IMR-90 (cell line): ENCODE measurements around the gene TCFL5. TPM values are rescaled to one million over a fixed set of nuclear protein-coding genes. Genes with fewer than 3 reads are reported as not detected.
A peak's percentile ranks its signal among the peaks of the same experiment; 100 is the strongest.

Source experiments
- ATAC-seq: fragments of 200-7000 bp; cut with Tn5 transposase; 2 replicates; pipeline ENCODE4 v1.9.1; 2020; ENCODE audit warnings: low read depth, mild to moderate bottlenecking, moderate library complexity
- BruUV-seq: library from RNA; stranded (reverse); fragments of 400-500 nt; replicated peaks from 2 replicates; lab custom pipeline; 2021; lab: Mats Ljungman, UMichigan
- CTCF ChIA-PET: fragments of 300-600 bp; formaldehyde crosslinking; extraction: SDS; loops from one replicate; lab custom pipeline; 2021; ENCODE audit warnings: antibody characterized with exemption; lab: Yijun Ruan, JAX
- POLR2A ChIA-PET: fragments of 300-600 bp; sonication (Branson Sonifier 250); formaldehyde crosslinking; loops from one replicate; lab custom pipeline; 2022; ENCODE audit warnings: antibody characterized with exemption; ENCODE audit not compliant: unreplicated experiment; lab: Charles Lee
- DNase-seq: peaks from one replicate; pipeline ENCODE4 v3.0.0; 2013
- H2AFZ ChIP-seq: replicated peaks from 2 replicates; pipeline ENCODE3; 2013; ENCODE audit warnings: low read length, mild to moderate bottlenecking; ENCODE audit not compliant: poor library complexity
- H2AK5ac ChIP-seq: 2 replicates; pipeline ENCODE4 v1.6.1; 2013; ENCODE audit warnings: low read depth, low read length, inconsistent platforms
- H2AK9ac ChIP-seq: replicated peaks from 2 replicates; pipeline ENCODE3; 2013; ENCODE audit warnings: mild to moderate bottlenecking, low read depth, low read length, moderate library complexity; ENCODE audit not compliant: poor library complexity
- H2BK120ac ChIP-seq: 2 replicates; pipeline ENCODE4 v1.6.1; 2013; ENCODE audit warnings: low read depth, low read length, inconsistent platforms
- H2BK15ac ChIP-seq: 3 replicates; pipeline ENCODE4 v1.6.1; 2013; ENCODE audit warnings: low read depth, low read length, inconsistent platforms
- H2BK20ac ChIP-seq: 2 replicates; pipeline ENCODE4 v1.6.1; 2013; ENCODE audit warnings: low read depth, mild to moderate bottlenecking, inconsistent platforms, low read length, moderate library complexity
- H2BK5ac ChIP-seq: 2 replicates; pipeline ENCODE4 v1.6.1; 2013; ENCODE audit warnings: mild to moderate bottlenecking, low read depth, low read length, inconsistent platforms; ENCODE audit not compliant: poor library complexity, severe bottlenecking
- H3K14ac ChIP-seq: replicated peaks from 2 replicates; pipeline ENCODE4 v1.6.1; 2013; ENCODE audit warnings: low read depth, low read length, inconsistent platforms
- H3K18ac ChIP-seq: 2 replicates; pipeline ENCODE4 v1.6.1; 2013; ENCODE audit warnings: low read depth, low read length, control low read depth
- H3K23ac ChIP-seq: 2 replicates; pipeline ENCODE4 v1.6.1; 2013; ENCODE audit warnings: low read depth, low read length, inconsistent platforms
- H3K27ac ChIP-seq: 2 replicates; pipeline ENCODE4 v1.5.1; 2013; ENCODE audit warnings: mild to moderate bottlenecking, control low read depth, low read length; ENCODE audit not compliant: insufficient read depth
- H3K27me3 ChIP-seq: 2 replicates; pipeline ENCODE4 v1.6.1; 2013; ENCODE audit warnings: low read length; ENCODE audit not compliant: control insufficient read depth, insufficient read depth
- H3K36me3 ChIP-seq: 2 replicates; pipeline ENCODE4 v1.6.1; 2013; ENCODE audit warnings: low read length, mixed read lengths; ENCODE audit not compliant: control insufficient read depth, insufficient read depth
- H3K4ac ChIP-seq: 2 replicates; pipeline ENCODE4 v1.6.1; 2013; ENCODE audit warnings: low read depth, low read length, inconsistent platforms
- H3K4me1 ChIP-seq: 2 replicates; pipeline ENCODE4 v1.6.1; 2013; ENCODE audit warnings: low read length, mixed read lengths; ENCODE audit not compliant: control insufficient read depth, insufficient read depth
- H3K4me2 ChIP-seq: 2 replicates; pipeline ENCODE4 v1.6.1; 2013; ENCODE audit warnings: low read depth, mild to moderate bottlenecking, control low read depth, low read length, moderate library complexity
- H3K4me3 ChIP-seq: 2 replicates; pipeline ENCODE4 v1.5.1; 2013; ENCODE audit warnings: low read depth, mild to moderate bottlenecking, control low read depth, low read length, moderate library complexity; ENCODE audit not compliant: insufficient read depth
- H3K56ac ChIP-seq: 2 replicates; pipeline ENCODE4 v1.6.1; 2013; ENCODE audit warnings: low read length, inconsistent platforms; ENCODE audit not compliant: insufficient read depth; ENCODE audit errors: extremely low read depth
- H3K79me1 ChIP-seq, 2 experiments: 2 replicates each; pipeline ENCODE4 v1.6.1; 2013; ENCODE audit warnings: low read length in 2 of 2, inconsistent platforms in 1 of 2, low read depth in 1 of 2
- H3K9ac ChIP-seq: 2 replicates; pipeline ENCODE4 v1.6.1; 2013; ENCODE audit warnings: low read depth, low read length, control low read depth
- H3K9me1 ChIP-seq: 2 replicates; pipeline ENCODE4 v1.6.1; 2013; ENCODE audit warnings: low read length, inconsistent platforms; ENCODE audit not compliant: insufficient read depth
- H3K9me3 ChIP-seq: 2 replicates; pipeline ENCODE4 v1.6.1; 2013; ENCODE audit warnings: low read length; ENCODE audit not compliant: control insufficient read depth, insufficient read depth
- H4K20me1 ChIP-seq: 2 replicates; pipeline ENCODE4 v1.6.1; 2013; ENCODE audit warnings: low read length, inconsistent platforms; ENCODE audit not compliant: insufficient read depth
- H4K5ac ChIP-seq: 2 replicates; pipeline ENCODE4 v1.6.1; 2013; ENCODE audit warnings: mild to moderate bottlenecking, low read depth, low read length, control low read depth
- H4K8ac ChIP-seq, 2 experiments: 2 replicates each; pipeline ENCODE4 v1.6.1; 2013; ENCODE audit warnings: low read depth in 2 of 2, low read length in 2 of 2, control low read depth in 1 of 2, inconsistent platforms in 1 of 2
- H4K91ac ChIP-seq: 2 replicates; pipeline ENCODE4 v1.6.1; 2013; ENCODE audit warnings: low read depth, low read length, inconsistent platforms; ENCODE audit not compliant: insufficient read depth
- CTCF ChIP-seq: conservative IDR thresholded peaks from 2 replicates; pipeline ENCODE4 v1.5.1; 2012; ENCODE audit warnings: mild to moderate bottlenecking, low read depth, low read length, improper control_type of control experiment
- MAZ ChIP-seq: IDR thresholded peaks from 2 replicates; pipeline ENCODE4 v1.6.1; 2012; ENCODE audit warnings: low read depth, mild to moderate bottlenecking, low read length, improper control_type of control experiment, moderate library complexity, borderline replicate concordance
- USF2 ChIP-seq: fragments of 150-350 bp; IDR thresholded peaks from 2 replicates; pipeline ENCODE4 v1.6.1; 2017; ENCODE audit warnings: mild to moderate bottlenecking, antibody characterized with exemption, low read length, low read depth
- WGBS, 2 experiments: methylation state at CpG; one replicate each; pipeline versions ENCODE4 v1.1.5 to v1.1.7; 2013; ENCODE audit warnings: missing lambda C conversion rate in 2 of 2; ENCODE audit not compliant: insufficient read length in 1 of 2; ENCODE audit errors: extremely low coverage in 2 of 2; 5-methylcytosine and 5-hydroxymethylcytosine counted together
- dilution Hi-C: fragments of 300-500 bp; cut with HindIII; formaldehyde crosslinking; loops from one replicate; pipeline ENCODE4 v1.14.3; 2018; ENCODE audit warnings: low sequenced_read_pairs; ENCODE audit not compliant: unreplicated experiment
- in situ Hi-C: fragments of 300-500 bp; cut with MboI; formaldehyde crosslinking; loops from 3 replicates; pipeline ENCODE4 v1.14.3; 2019; ENCODE audit warnings: low sequenced_read_pairs, inconsistent platforms, mixed read lengths
- intact Hi-C: fragments of 100-400 bp; cut with micrococcal nuclease; formaldehyde crosslinking; loops from 2 replicates; pipeline ENCODE4 v1.10.0; 2022
- polyA plus RNA-seq, 3 experiments: library from polyadenylated mRNA; depleted of rRNA; stranded (reverse); fragments of >200 nt; gene quantifications; 2 replicates each; pipeline ENCODE4 v1.2.3, GENCODE V29; 2012; ENCODE audit warnings: low replicate concordance in 1 of 3
- total RNA-seq: library from RNA; depleted of rRNA; stranded (reverse); fragments of >200 nt; gene quantifications from 2 replicates; pipeline ENCODE4 v1.2.3, GENCODE V29; 2012

TCFL5 gene
- total and polyA plus RNA-seq, 2 of the 4 experiments (the other 2 are of a cell fraction) = 6.0 to 8.2 TPM

DNA sequence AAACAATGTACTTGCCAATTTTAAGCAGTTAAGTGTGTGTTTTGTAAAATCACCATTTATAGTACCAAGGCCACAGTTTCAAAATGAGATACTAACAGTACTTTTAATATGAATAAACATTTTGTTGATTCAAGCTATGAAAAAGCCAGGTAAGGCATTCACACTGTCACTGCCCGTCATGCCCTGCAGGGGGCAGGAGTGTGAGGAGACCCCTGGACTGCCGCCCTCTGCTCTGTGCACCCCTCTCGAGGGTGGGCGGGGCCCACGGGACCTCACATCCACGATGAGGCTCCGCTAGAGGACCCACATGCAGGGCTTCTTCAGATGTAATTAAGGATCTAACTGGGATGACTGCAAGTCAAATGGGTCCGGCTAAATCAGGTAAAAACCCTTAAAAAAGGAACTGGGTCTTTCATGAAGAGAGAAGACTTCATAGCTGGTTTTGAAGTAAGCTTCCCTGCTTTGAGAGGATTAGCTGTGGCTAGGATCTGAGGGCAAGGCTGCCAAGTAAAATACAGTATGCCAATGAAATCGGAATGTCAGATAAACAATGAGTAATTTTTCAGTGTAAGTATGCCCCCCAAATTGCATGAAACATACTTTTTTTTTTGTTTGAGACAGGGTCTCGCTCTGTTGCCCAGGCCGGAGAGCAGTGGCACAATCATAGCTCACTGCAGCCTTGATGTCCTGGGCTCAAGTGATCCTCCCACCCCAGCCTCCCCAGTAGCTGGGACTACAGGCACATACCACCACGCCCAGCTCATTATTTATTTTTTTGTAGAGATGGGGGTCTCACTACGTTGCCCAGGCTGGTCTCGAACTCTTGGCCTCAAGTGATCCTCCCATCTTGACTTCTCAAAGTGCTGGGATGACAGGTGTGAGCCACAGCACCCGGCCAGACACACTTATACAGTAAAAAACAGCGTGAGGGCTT, 46.0 kb upstream of the TCFL5 start:
- Histone ChIP-seq H3K4ac (no peak overlapping the region), H4K91ac (no peak overlapping the region), H3K14ac (no peak overlapping the region), H3K9ac (no peak overlapping the region), H4K5ac (no peak overlapping the region), H2AFZ (no peak overlapping the region), H2BK20ac (no peak overlapping the region), H2BK5ac (no peak overlapping the region), H3K4me1 (peaks cover 17% of the 10 kb centered on the region), H2AK9ac (no peak overlapping the region), H3K23ac (no peak overlapping the region), H3K79me1 (peaks cover 38 to 92% of the 10 kb centered on the region in 2 experiments), H3K36me3 (peaks cover 75% of the 10 kb centered on the region), H2AK5ac (no peak overlapping the region), H4K8ac (no peak overlapping the region), H3K9me3 (no peaks in the 10 kb centered on the region), H3K4me3 (no peak overlapping the region), H3K18ac (no peak overlapping the region), H3K27me3 (no peaks in the 10 kb centered on the region), H2BK120ac (no peak overlapping the region), H3K27ac (no peak overlapping the region), H4K20me1 (peaks cover 81% of the 10 kb centered on the region), H3K4me2 (no peak overlapping the region), H2BK15ac (no peak overlapping the region), H3K56ac (no peak overlapping the region), H3K9me1 (peaks cover 19% of the 10 kb centered on the region)
- TF ChIP-seq MAZ (no peak), USF2 (no peak), CTCF (peak; percentile 36)
- WGBS, 2 experiments = 100% methylated on average over 3 of the region's 16 CpGs; no CpG with 5 or more reads in 1 of the 2 experiments
- ATAC-seq (no peak), DNase-seq (peak; percentile 26)
- ChIA-PET CTCF (interaction anchor here (0.6 to 1.3 kb wide), 5 partner anchors 10 to 45 kb away, joined by 3 to 12 read pairs (median 3); partner anchors contain the start of gene SLC17A9), POLR2A (no interaction called here)
- BruUV-seq = no TSS peak
- in situ Hi-C loops (no loop called here), intact Hi-C loops (no loop called here), dilution Hi-C loops (no loop called here)
